NCI-H2171 treated with DMSO at 0.1 percent for 48 hours (cell line): ENCODE measurements around the gene HOGA1.
"Not testable (repeated sequence)": the region's sequence is repeated elsewhere in the genome, so short reads cannot be mapped to it uniquely, and the experiment has no call there.

Source experiments
- DNase-seq: peaks from one replicate; lab custom pipeline; 2025; lab: John Stamatoyannopoulos, UW

HOGA1 gene

DNA sequence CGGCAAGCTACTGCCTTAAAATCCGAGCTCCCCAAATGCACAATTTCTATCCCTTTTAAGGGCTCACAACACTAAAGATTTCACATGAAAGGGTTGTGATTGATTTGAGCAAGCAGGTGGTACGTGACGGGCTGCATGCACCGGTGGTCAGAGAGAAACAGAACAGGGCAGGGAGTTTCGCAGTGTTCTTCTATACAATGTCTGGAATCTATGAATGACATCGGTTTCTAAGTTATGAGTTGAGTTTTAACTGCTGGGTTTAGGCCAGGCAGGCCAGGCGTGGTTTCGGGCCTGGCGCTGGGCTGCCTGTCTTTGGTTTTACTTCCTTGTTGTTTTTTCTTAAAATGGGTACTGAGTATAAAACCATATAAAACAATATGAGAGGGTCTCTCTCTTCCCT is 28.6 kb upstream of the HOGA1 start:
- not testable (repeated sequence) for DNase-seq

DNA sequence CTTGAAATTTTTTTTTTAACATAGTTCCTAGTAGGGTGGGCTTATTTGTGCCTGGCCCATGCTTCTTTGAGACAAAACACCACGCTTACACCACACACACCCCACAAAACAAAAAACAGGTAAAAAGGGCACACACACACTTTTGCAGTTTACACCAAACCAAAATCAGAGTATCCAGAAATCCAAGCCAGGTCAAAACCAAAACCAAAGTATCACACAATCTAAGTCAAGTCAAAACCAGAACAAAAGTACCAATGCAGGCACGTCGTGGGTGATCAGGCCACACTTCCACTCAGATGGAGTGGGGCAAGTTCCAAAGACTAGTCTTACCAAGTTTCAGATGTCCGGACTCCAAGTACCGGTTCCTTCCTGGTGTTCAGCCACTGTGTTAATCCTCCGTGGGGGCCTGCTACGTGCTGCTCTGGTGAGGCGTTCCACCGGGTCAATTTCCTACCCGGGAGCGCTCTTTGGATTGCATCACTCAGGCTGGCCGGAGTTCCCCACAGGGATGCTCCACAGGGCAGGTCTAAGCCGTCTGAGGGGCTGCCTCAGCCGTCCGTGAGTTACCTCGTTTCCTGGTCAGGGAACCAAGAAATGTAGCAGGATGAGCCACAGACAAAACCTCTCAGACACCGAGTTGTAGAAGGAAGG is 23.3 kb upstream of the HOGA1 start:
- DNase-seq, result not testable (repeated sequence)

DNA sequence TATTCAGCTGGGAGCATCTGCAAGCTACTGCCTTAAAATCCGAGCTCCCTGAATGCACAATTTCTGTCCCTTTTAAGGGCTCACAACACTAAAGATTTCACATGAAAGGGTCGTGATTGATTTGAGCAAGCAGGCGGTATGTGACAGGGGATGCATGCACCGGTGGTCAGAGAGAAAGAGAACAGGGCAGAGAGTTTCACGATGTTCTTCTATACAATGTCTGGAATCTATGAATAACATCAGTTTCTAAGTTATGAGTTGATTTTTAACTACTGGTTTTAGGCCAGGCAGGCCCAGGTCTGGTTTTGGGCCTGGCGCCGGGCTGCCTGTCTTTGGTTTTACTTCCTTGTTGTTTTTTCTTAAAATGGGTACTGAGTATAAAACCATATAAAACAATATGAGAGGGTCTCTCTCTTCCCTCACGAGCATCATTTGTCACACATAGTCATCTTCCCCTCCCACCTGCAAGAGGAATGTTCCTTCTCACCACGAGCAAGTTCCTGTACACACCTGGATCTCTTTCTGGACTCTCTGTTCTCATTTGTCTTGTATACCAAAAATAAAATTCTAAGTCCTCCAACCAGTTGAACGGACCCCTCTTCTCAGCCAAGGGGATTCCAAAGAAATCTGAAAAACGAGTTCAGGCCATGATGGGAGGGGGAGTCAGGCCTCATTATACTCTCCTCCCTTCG is 22.7 kb upstream of the HOGA1 start:
- DNase-seq, result not testable (repeated sequence)

DNA sequence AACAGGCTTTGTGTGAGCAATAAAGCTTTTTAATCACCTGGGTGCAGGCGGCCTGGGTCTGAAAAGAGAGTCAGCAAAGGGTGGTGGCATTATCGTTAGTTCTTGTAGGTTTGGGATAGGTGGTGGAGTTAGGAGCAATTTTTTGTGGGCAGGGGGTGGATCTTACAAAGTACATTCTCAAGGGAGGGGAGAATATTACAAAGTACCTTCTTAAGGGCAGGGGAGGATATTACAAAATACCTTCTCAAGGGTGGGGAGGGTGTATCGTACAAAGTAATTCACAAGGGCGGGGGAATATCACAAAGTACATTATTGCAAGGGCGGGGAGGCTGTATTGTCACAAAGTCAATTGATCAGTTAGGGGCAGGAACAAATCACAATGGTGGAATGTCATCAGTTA is 21.9 kb upstream of the HOGA1 start:
- not testable (repeated sequence) for DNase-seq

DNA sequence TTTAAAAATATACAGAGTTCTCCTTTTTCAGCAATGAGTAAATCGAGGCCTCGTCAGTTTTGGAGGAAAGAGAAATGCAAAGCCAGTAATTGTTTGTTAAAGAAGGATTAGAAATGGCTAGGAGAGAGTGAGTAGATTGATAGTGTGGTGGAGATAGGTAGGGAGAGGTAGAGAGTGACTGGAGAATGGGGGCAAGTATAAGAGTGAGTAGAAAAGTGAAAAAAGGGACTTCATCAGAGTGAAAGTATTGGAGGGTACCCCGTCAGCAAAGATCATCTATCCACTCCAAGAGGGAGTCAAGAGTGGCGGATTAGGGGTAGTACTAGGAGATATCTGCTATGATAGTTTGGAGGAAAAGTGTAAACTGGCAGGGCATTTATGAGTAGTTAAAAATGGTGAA is 20.9 kb upstream of the HOGA1 start:
- no peak for DNase-seq

DNA sequence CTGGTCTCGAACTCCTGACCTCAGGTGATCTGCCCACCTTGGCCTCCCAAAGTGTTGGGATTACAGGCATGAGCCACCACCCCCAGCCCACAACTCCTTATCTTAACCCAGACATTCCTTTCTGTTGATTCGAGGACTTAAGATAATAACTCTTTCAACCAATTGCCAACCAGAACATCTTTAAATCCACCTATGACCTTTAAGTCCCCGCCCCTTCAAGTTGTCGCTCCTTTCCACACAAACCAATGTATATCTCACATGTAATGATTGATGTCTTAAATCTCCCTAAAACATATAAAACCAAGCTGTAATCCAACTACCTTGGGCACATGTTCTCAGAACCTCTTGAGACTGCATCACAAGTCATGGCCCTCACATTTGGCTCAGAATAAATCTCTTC is 19.4 kb upstream of the HOGA1 start:
- DNase-seq, result no peak

DNA sequence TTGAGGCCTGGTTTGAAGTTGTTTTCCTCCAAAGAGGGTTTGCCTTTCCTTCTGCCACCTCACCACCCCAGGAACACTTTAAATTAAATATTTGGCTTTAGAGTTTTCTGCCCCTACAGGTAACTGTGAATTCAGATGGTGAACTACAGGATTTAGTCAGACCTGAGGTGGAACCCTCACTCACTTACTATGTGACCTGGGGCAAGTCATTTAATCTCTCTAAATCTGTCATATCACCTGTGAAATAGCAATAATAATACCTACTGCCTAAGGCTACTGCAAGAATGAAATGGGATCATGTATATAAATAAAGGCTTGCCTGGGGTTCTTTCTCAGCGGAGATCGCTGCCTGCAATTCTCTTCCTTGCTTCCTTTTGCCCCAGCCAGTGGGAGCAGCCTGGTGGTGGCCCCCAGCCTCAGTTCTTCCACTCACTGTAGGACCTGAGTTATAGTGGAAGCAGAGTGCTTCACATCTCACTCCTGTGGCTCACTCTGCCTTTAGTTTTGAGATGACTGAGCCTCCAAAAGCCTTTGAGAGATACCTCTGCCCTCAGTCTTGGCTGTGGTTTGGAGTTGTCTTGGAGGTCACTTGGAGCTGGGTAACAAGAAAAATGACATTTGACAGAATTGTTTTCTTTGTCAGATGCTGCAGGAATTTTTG is 17.7 kb upstream of the HOGA1 start:
- no peak for DNase-seq

DNA sequence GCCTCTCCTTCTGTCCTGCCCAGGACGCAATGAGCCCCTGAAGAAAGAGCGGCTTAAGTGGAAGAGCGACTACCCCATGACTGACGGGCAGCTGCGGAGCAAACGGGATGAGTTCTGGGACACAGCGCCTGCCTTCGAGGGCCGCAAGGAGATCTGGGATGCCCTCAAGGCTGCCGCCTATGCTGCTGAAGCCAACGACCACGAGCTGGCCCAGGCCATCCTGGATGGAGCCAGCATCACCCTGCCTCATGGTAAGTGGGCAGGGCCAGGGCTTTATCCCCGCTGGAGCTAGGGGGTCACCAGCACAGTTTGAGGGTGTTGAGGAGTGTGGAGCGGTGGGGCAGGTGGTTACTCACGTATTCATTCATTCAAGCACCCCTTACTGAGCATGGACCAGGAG is 16.3 kb upstream of the HOGA1 start:
- no peak for DNase-seq

DNA sequence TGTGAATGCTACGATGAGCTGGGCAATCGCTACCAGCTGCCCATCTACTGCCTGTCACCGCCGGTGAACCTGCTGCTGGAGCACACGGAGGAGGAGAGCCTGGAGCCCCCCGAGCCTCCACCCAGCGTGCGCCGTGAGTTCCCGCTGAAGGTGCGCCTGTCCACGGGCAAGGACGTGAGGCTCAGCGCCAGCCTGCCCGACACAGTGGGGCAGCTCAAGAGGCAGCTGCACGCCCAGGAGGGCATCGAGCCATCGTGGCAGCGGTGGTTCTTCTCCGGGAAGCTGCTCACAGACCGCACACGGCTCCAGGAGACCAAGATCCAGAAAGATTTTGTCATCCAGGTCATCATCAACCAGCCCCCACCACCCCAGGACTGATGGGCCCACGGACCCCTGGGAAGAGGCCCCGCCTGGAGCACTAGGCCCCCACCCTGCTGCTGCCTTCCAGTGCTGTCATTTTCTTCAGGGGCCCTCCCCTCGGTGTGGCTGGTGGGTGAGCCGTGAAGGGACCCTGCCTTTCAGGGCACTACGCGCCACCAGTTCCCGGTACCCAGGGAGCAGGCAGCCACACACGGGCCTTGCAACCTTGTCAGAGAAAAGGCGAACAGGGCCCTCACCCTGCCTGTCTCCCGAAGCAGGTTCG is 13.9 kb upstream of the HOGA1 start:
- DNase-seq, result no peak

DNA sequence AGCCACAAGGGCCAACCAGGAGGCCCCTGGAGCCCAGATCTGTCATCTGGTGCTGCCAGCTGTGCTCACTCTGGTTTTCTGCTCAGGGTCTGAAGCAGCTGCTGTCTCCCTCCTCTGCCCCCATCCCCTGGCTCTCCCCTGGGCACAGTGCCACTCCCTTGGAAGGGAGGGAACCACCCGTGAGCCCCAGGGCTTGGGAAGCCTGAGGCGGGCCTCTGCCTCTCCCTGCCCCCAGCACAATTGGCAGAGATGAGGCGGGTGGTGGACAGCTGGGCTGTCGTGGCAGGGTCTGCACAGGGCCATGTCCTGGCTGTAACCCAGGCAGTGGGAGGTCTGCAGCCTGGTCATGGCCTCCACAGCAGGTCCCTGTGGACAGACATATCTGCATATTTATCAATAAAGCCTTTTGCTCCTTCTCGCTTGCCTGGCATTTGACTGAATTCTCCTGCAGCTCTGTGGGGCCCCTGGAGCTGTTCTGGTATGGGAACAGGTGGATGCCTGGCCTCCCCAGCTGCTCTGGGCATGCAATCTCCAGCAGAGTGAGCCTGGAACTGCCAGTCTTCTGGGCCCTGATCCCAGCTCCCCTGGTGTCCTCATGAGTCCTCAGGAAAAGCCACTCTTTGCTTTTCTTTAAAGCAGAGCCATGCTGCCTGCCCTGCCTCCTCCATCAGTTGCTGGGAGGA is 13.3 kb upstream of the HOGA1 start:
- peak; percentile 88 for DNase-seq

DNA sequence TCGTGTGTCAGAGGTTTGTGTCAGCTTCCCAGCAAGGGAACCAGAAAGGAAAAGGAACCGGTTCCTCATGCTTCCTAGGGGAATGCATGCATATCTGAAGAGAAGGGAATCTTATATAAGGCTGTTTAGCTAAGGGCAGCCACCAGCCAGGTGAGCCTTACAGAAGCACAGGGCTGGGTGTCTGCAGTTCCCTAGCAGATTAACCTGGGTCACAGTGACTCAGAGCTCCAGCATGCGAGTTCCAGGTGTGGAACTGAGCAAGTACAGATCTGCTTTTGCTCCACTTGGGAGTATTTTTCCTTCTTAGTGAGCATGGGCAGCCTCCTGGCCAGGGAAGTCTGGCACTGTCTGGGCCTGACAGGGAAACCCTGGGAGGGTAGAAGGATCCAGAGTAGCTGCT is 12.6 kb upstream of the HOGA1 start:
- DNase-seq, result no peak

DNA sequence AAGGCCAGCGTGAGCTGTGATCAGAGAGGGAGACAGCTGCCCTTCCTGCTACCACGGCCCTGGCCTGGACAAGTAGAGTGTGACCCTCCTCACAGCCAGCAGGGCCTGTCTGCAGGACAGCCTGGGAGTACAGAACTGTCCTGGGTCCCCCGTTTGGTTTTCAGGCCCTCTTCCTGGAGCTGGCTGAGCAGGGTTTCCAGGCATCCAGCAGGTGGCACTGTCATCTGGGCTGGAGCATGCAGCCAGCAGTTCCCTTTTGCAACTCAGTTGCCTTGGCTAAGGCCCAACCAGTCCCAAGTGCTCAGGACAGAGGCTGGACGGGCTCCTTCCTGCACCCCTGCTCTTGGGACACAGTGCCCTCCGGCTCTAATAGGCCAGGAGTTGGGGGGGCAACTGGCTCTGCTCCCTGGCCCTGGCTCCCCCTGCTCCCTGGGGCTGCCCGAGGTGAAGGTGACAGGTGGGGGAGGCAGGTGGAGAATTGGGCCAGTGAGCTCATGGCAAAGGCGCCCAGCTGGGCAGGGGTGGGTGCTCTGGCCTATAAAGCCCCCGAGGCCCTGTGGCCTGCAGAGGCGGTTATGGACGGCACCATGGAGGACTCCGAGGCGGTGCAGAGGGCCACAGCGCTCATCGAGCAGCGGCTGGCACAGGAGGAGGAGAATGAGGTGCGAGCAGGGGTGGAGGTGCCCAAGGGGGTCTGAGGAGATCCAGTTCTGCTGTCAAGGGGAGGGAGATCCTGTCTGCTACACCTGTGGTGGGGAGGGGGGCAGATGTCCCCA is 11.8 kb upstream of the HOGA1 start, which contains the start of gene ANKRD2:
ANKRD2 (plus strand) TSS at position 566 of the 776 bp plus-strand sequence; CDS start at position 576, 10 bp downstream.
- DNase-seq, result peak; percentile 24

DNA sequence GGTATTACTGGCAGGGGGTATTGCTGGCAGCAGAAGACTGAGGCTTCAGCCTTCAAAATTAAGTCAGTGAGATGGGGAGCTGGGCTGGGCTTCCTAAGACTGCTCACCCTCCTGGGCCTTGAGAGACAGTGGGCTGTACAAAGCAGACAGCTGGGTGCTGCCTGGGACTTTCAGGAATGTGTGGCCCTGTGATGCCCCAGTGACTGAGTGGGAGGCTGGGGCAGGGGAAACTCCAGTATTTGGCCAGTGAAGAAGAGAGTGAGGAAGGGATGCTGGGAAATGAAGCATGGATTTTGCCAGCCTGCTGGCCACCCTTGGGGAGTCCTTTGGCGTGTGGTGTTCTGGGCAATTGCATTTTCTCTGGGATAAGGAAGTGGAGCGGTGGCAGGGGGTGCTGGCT is 11.2 kb upstream of the HOGA1 start:
- no peak for DNase-seq

DNA sequence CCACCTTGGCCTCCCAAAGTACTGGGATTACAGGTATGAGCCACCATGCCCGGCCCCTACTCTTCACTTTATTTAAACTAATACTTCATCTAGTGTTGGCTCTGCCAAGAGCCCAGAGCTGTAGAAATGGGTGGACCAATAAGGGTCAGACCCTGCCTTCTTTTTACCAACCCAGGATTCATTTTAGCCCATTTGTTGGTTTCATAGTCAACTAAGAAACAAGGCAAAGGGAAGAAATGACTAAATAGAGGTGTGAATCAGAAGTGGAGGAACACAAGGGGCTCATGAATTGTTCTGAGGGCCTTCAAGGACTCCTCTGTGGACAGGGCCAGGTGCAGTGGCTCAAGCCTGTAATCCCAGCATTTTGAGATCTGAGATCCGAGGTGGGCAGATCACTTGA is 10.5 kb upstream of the HOGA1 start:
- no peak for DNase-seq

DNA sequence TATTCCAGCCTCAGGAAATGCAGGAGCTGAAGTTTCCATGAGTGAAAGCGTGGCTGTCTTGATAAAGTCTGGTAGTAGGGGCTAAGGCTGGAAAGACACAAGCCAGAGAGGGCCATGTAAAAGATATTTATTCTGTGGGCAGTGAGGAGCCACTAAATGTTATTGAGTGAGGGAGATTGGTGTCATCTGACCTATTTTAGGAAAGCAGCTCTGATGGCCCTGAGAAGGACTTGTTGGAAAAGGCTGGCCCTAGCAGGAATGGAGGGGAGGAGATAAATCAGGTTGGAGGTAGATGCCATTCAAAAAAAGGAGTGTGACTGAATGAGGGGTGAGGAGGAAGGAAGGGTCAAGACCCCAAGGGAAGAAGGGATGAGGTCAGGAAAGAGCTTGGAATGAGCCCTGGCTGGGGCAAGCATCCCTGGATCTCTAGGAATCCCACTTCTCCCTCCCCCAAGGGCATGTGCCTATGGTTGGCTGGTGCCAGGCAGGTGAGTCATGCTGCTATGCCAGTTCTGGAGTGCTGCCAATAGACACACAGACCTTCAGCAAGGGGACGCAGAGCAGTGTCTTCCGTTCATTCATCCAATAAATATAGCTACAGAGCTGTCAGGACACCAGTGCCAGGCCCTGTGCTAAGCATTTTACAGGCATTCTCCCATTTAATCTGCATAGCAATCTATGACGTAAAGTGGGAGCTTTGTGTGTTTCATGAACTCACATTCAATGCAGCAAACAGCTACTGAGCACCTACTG is 9.6 kb upstream of the HOGA1 start:
- peak; percentile 63 for DNase-seq

DNA sequence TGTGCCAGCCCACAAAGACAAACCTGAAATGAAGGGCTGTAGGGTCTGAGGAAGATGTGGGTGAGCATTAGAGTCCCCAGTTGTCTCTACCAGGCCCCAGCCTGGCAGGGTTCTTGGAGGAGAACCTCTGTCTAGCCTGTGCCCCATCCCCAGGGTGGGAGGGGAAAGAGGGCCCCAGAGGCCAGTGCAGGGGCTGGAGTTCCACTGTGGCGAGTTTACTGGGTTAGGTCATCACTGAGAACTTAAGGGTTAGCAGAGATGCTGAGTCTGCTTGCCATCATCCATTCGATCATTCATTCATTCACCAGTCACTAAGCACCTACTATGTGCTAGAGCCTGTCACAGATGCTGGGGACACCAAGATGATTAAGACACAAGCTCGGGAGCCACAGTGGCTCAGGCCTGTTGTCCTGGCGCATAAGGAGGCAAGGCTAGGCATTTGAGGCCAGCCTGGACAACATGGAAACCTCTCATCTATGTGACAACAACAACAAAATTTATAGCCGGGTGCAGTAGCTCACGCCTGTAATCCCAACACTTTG is 9.0 kb upstream of the HOGA1 start:
- DNase-seq, result no peak

DNA sequence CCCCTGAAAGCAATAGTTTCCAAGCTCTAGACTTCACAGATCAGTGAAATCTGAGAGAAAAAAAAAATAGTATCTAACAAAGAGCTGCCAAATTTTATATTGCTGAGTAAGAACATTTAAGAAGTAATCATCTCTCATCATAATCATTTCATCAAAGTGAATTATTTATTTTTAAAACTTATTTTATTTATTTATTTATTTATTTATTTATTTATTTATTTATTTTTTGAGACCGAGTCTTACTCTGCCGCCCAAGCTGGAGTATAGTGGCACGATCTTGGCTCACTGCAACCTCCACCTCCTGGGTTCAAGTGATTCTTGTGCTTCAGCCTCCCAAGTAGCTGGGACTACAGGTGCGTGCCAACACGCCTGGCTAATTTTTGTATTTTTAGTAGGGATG is 7.7 kb upstream of the HOGA1 start:
- DNase-seq, result not testable (repeated sequence)

DNA sequence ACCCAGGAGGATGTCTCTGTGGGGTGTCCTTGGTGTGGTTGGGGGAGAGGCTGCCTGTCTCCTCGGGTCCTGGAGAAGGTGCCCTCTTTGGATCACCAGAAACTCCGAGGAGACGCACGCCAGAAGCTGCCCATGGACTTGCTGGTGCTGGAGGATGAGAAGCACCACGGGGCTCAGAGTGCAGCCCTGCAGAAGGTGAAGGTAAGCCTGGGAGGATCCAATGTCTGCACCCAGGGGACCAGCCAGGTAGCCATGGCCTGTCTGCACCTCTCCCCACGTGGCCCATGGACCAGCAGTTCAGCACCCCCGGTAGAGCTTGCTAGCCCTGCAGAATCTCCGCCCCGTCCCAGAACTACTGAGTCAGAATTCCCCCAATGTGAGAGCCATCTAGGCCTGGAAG is 6.5 kb upstream of the HOGA1 start:
- no peak for DNase-seq

DNA sequence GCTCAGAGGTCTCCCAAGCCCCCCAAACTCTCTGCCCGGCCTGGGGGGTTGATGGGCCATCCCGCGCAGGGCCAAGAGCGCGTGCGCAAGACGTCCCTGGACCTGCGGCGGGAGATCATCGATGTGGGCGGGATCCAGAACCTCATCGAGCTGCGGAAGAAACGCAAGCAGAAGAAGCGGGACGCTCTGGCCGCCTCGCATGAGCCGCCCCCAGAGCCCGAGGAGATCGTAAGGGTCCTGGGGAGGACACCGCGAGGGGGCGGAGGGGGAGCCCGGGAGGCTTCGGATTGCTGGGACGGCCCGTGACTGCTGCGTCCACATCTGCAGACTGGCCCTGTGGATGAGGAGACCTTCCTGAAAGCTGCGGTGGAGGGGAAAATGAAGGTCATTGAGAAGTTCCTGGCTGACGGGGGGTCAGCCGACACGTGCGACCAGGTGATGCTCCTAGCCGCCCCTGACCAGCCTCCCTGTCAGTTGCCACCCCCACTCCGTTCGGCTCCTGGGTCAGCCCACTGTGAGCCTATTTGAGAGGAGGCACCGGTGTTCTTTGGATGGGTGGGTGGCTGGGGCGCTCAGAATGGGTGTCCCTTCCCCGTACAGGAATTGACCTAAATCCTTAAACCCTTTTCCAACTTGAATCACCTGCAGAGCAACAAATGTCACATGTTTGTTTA is 5.9 kb upstream of the HOGA1 start:
- no peak for DNase-seq
